HepG2 (cell line): ENCODE data around the gene VRK3. TPM values are rescaled to one million over a fixed set of nuclear protein-coding genes. Genes with fewer than 3 reads are reported as not detected.

Experiments used
- ARNT2 ChIP-seq: sonication (generic); formaldehyde crosslinking; IDR thresholded peaks from 2 replicates; pipeline ENCODE4 v1.8.0; 2022; ENCODE audit warnings: mild to moderate bottlenecking, low read depth, missing genetic modification reagents, moderate library complexity
- GZF1 ChIP-seq: sonication (generic); formaldehyde crosslinking; IDR thresholded peaks from 2 replicates; pipeline ENCODE4 v1.5.1; 2020; ENCODE audit warnings: mild to moderate bottlenecking, missing genetic modification reagents
- HCFC1 ChIP-seq: fragments of 150-350 bp; IDR thresholded peaks from 2 replicates; pipeline ENCODE4 v1.6.1; 2014; ENCODE audit warnings: low read depth, low read length
- KAT2B ChIP-seq: fragments of 150-350 bp; IDR thresholded peaks from 2 replicates; pipeline ENCODE4 v1.6.1; 2014; ENCODE audit warnings: low read depth, low read length, borderline replicate concordance
- MAFK ChIP-seq, 2 experiments: IDR thresholded peaks in 1 of 2; conservative IDR thresholded peaks in 1 of 2; 2 replicates each; pipeline ENCODE4 v1.6.1; 2011; ENCODE audit warnings: improper control_type of control experiment in 2 of 2, low read length in 2 of 2
- NFE2 ChIP-seq: sonication (generic); formaldehyde crosslinking; IDR thresholded peaks from 2 replicates; pipeline ENCODE4 v1.4.0; 2020; ENCODE audit warnings: missing genetic modification reagents
- RARA ChIP-seq: IDR thresholded peaks from 2 replicates; pipeline ENCODE4 v1.6.1; 2016; ENCODE audit warnings: missing genetic modification reagents, missing compliant biosample characterization
- TMF1 ChIP-seq: sonication (generic); formaldehyde crosslinking; IDR thresholded peaks from 2 replicates; pipeline ENCODE4 v1.8.1; 2022; ENCODE audit warnings: low read depth, missing genetic modification reagents
- ZFP62 ChIP-seq: sonication (generic); formaldehyde crosslinking; IDR thresholded peaks from 2 replicates; pipeline ENCODE4 v1.4.0; 2020; ENCODE audit warnings: missing genetic modification reagents
- ZFY ChIP-seq: sonication (generic); formaldehyde crosslinking; IDR thresholded peaks from 2 replicates; pipeline ENCODE4 v1.4.0; 2020; ENCODE audit warnings: missing genetic modification reagents
- ZKSCAN1 ChIP-seq: fragments of 150-350 bp; IDR thresholded peaks from 2 replicates; pipeline ENCODE4 v1.6.1; 2014; ENCODE audit warnings: low read length
- ZNF205 ChIP-seq: IDR thresholded peaks from 2 replicates; pipeline ENCODE4 v1.6.1; 2018; ENCODE audit warnings: missing biosample characterization, missing genetic modification reagents
- ZNF317 ChIP-seq: sonication (generic); formaldehyde crosslinking; IDR thresholded peaks from 2 replicates; pipeline ENCODE4 v1.5.0; 2020; ENCODE audit warnings: mild to moderate bottlenecking, missing genetic modification reagents
- ZNF546 ChIP-seq: sonication (generic); formaldehyde crosslinking; conservative IDR thresholded peaks from 2 replicates; pipeline ENCODE4 v1.8.1; 2023; ENCODE audit warnings: mild to moderate bottlenecking, missing genetic modification reagents
- ZNF547 ChIP-seq: sonication (generic); formaldehyde crosslinking; IDR thresholded peaks from 2 replicates; pipeline ENCODE4 v1.5.1; 2020; ENCODE audit warnings: mild to moderate bottlenecking, missing genetic modification reagents
- ZNF549 ChIP-seq: sonication (generic); formaldehyde crosslinking; IDR thresholded peaks from 2 replicates; pipeline ENCODE4 v1.5.0; 2020; ENCODE audit warnings: missing genetic modification reagents
- ZNF674 ChIP-seq: sonication (generic); formaldehyde crosslinking; IDR thresholded peaks from 2 replicates; pipeline ENCODE4 v1.5.0; 2020; ENCODE audit warnings: low read depth, mild to moderate bottlenecking, missing genetic modification reagents
- polyA plus RNA-seq, 8 experiments: library from polyadenylated mRNA; depleted of rRNA in 3 of 8; stranded (reverse) in 7 of 8; unstranded in 1 of 8; fragments of >200 nt; fragmentation: Illumina TruSeq in 4 of 8; extraction: Trizol in 4 of 8; gene quantifications; 2 replicates each; pipeline versions ENCODE4 v1.2.1 to v1.2.3, GENCODE V29; 2011 to 2016; ENCODE audit warnings: low read depth in 4 of 8, missing spikeins in 1 of 8, mixed read lengths in 1 of 8; ENCODE audit not compliant: insufficient read depth in 1 of 8
- total RNA-seq, 5 experiments: library from RNA; depleted of rRNA; stranded (reverse); fragments of >200 nt; fragmentation: Illumina TruSeq; extraction: Trizol; gene quantifications; 2 replicates each; pipeline ENCODE4 v1.2.3, GENCODE V29; 2016; ENCODE audit warnings: low read depth in 1 of 5
- TF ChIP-seq, protein P1 (sequence below): sonication (generic); formaldehyde crosslinking; IDR thresholded peaks from 2 replicates; pipeline ENCODE4 v1.8.1; 2023; ENCODE audit warnings: mild to moderate bottlenecking, missing genetic modification reagents
- TF ChIP-seq, protein P2 (sequence below): sonication (generic); formaldehyde crosslinking; IDR thresholded peaks from 2 replicates; pipeline ENCODE4 v1.5.0; 2020; ENCODE audit warnings: mild to moderate bottlenecking, missing genetic modification reagents, borderline replicate concordance
- TF ChIP-seq, protein P3 (sequence below): sonication (generic); formaldehyde crosslinking; IDR thresholded peaks from 2 replicates; pipeline ENCODE4 v1.5.0; 2020; ENCODE audit warnings: mild to moderate bottlenecking, missing genetic modification reagents
- TF ChIP-seq, protein P4 (sequence below): sonication (generic); formaldehyde crosslinking; conservative IDR thresholded peaks from 2 replicates; pipeline ENCODE4 v1.4.0; 2020; ENCODE audit warnings: missing genetic modification reagents
- TF ChIP-seq, protein P5 (sequence below): sonication (generic); IDR thresholded peaks from 2 replicates; pipeline ENCODE4 v1.6.1; 2016; ENCODE audit warnings: low read depth, borderline replicate concordance

VRK3 gene
- total and polyA plus RNA-seq, 2 of the 13 experiments (the other 11 are each of a cell fraction or from before 2014, with no cell fraction given): 23.8 to 28.3 TPM

DNA sequence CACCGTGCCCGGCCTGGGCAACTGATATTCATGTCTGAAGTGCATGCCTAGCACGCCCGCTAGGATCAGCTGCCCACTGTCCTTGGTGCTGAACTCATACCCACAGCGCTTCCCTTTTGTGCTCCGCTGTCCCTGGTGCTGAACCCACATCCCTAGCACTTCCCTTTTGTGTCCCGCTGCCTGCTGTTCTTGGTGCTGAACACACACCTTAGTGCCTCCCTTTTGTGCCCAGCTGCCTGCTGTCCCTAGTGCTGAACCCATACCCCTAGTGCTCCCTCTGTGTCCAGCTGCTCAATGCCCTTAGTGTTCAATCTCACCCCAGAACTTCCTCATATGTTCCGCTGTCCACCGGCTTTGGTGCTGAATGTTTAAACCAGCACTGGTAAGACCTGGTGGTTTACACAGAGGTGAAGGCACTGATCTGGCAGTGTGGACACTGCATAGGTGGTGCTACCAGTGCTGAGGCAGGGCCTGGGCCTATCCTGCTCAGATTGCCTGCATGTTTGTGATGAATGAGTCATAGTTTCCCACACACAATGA is 37.9 kb downstream of the VRK3 start (continued):
- TF ChIP-seq, protein P1, sequence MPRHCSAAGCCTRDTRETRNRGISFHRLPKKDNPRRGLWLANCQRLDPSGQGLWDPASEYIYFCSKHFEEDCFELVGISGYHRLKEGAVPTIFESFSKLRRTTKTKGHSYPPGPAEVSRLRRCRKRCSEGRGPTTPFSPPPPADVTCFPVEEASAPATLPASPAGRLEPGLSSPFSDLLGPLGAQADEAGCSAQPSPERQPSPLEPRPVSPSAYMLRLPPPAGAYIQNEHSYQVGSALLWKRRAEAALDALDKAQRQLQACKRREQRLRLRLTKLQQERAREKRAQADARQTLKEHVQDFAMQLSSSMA (CRISPR knock-in tag): peak; percentile 99
- TF ChIP-seq ZNF674 (peak; percentile 100; the same call in 1 of the 2 replicates), NFE2 (CRISPR knock-in tag) (peak; percentile 92), TMF1 (CRISPR knock-in tag) (peak; percentile 100), GZF1 (CRISPR knock-in tag) (peak; percentile 98), ZNF549 (CRISPR knock-in tag) (peak; percentile 96), MAFK (conservative IDR thresholded peaks at IDR 0.05 in 1 of 2, IDR thresholded peaks at IDR 0.05 in 1 of 2; ENCODE audit: low read length in 2 of 2) (no peak), ARNT2 (CRISPR knock-in tag) (peak; percentile 100), ZFY (CRISPR knock-in tag) (peak; percentile 93), HCFC1 (no peak), ZKSCAN1 (no peak), KAT2B (no peak), ZNF317 (CRISPR knock-in tag) (peak; percentile 98), ZFP62 (CRISPR knock-in tag) (no peak), ZNF205 (CRISPR knock-in tag) (peak; percentile 99), ZNF547 (CRISPR knock-in tag) (peak; percentile 100), RARA (CRISPR knock-in tag) (peak; percentile 95), ZNF546 (peak; percentile 100)
- TF ChIP-seq, protein P2, sequence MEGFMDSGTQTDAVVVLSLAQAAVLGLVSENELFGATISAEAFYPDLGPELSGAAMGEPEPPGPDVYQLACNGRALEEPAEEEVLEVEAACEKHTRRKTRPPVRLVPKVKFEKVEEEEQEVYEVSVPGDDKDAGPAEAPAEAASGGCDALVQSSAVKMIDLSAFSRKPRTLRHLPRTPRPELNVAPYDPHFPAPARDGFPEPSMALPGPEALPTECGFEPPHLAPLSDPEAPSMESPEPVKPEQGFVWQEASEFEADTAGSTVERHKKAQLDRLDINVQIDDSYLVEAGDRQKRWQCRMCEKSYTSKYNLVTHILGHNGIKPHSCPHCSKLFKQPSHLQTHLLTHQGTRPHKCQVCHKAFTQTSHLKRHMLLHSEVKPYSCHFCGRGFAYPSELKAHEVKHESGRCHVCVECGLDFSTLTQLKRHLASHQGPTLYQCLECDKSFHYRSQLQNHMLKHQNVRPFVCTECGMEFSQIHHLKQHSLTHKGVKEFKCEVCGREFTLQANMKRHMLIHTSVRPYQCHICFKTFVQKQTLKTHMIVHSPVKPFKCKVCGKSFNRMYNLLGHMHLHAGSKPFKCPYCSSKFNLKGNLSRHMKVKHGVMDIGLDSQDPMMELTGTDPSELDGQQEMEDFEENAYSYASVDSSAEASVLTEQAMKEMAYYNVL (CRISPR knock-in tag): peak; percentile 99
- TF ChIP-seq, protein P3, sequence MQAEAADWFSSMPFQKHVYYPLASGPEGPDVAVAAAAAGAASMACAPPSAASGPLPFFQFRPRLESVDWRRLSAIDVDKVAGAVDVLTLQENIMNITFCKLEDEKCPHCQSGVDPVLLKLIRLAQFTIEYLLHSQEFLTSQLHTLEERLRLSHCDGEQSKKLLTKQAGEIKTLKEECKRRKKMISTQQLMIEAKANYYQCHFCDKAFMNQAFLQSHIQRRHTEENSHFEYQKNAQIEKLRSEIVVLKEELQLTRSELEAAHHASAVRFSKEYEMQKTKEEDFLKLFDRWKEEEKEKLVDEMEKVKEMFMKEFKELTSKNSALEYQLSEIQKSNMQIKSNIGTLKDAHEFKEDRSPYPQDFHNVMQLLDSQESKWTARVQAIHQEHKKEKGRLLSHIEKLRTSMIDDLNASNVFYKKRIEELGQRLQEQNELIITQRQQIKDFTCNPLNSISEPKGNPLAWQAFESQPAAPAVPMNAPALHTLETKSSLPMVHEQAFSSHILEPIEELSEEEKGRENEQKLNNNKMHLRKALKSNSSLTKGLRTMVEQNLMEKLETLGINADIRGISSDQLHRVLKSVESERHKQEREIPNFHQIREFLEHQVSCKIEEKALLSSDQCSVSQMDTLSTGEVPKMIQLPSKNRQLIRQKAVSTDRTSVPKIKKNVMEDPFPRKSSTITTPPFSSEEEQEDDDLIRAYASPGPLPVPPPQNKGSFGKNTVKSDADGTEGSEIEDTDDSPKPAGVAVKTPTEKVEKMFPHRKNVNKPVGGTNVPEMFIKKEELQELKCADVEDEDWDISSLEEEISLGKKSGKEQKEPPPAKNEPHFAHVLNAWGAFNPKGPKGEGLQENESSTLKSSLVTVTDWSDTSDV (CRISPR knock-in tag): peak; percentile 100
- TF ChIP-seq, protein P4, sequence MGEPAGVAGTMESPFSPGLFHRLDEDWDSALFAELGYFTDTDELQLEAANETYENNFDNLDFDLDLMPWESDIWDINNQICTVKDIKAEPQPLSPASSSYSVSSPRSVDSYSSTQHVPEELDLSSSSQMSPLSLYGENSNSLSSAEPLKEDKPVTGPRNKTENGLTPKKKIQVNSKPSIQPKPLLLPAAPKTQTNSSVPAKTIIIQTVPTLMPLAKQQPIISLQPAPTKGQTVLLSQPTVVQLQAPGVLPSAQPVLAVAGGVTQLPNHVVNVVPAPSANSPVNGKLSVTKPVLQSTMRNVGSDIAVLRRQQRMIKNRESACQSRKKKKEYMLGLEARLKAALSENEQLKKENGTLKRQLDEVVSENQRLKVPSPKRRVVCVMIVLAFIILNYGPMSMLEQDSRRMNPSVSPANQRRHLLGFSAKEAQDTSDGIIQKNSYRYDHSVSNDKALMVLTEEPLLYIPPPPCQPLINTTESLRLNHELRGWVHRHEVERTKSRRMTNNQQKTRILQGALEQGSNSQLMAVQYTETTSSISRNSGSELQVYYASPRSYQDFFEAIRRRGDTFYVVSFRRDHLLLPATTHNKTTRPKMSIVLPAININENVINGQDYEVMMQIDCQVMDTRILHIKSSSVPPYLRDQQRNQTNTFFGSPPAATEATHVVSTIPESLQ: peak; percentile 100
- TF ChIP-seq, protein P5, sequence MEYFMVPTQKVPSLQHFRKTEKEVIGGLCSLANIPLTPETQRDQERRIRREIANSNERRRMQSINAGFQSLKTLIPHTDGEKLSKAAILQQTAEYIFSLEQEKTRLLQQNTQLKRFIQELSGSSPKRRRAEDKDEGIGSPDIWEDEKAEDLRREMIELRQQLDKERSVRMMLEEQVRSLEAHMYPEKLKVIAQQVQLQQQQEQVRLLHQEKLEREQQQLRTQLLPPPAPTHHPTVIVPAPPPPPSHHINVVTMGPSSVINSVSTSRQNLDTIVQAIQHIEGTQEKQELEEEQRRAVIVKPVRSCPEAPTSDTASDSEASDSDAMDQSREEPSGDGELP: peak; percentile 92
